B cell (primary cell): ENCODE results near the gene ACAP2. TPM values are rescaled to one million over a fixed set of nuclear protein-coding genes. Genes with fewer than 3 reads are reported as not detected.

Source experiments
- ATAC-seq: fragments of 200-7000 bp; cut with Tn5 transposase; one replicate; pipeline ENCODE4 v1.10.0; 2021; ENCODE audit warnings: low read depth, mild to moderate bottlenecking, moderate number of reproducible peaks, moderate library complexity
- CTCF ChIA-PET: fragments of 350-600 bp; sonication (Branson Sonifier 250); formaldehyde crosslinking; loops from one replicate; lab custom pipeline; 2021; ENCODE audit warnings: antibody characterized with exemption, inconsistent platforms; lab: Charles Lee
- POLR2A ChIA-PET: fragments of 350-600 bp; sonication (Branson Sonifier 250); formaldehyde crosslinking; loops from one replicate; lab custom pipeline; 2021; ENCODE audit warnings: antibody characterized with exemption; lab: Charles Lee
- DNase-seq: peaks from one replicate; pipeline ENCODE4 v3.0.0; 2013
- H2AFZ ChIP-seq: 2 replicates; pipeline ENCODE4 v1.6.1; 2012; ENCODE audit warnings: mild to moderate bottlenecking, low read depth, low read length; ENCODE audit not compliant: insufficient read depth, poor library complexity, severe bottlenecking
- H3K27ac ChIP-seq, 2 donors: 1 replicate in 1 of 2; 2 replicates in 1 of 2; pipeline ENCODE4 v1.5.1; 2012 to 2013; ENCODE audit warnings: low read length in 2 of 2, mild to moderate bottlenecking in 2 of 2, moderate library complexity in 1 of 2
- H3K27me3 ChIP-seq, 4 experiments: fragments of 200-600 bp in 1 of 4; sonication (generic) in 1 of 4; replicated peaks in 1 of 4; 1 replicate in 2 of 4; 2 replicates in 2 of 4; pipeline versions ENCODE4 v1.6.1 to v1.7.0; 2013 to 2016; ENCODE audit warnings: low read length in 3 of 4, mild to moderate bottlenecking in 2 of 4, mixed read lengths in 1 of 4, moderate library complexity in 1 of 4; ENCODE audit not compliant: insufficient read depth in 4 of 4, control insufficient read depth in 3 of 4; ENCODE audit errors: control extremely low read depth in 1 of 4
- H3K36me3 ChIP-seq, 2 experiments: replicated peaks in 1 of 2; 1 replicate in 1 of 2; 2 replicates in 1 of 2; pipeline versions ENCODE4 v1.6.1 to v1.7.1; 2013; ENCODE audit warnings: low read length in 1 of 2; ENCODE audit not compliant: insufficient read depth in 2 of 2, control insufficient read depth in 1 of 2; ENCODE audit errors: control extremely low read depth in 1 of 2, extremely low read depth in 1 of 2
- H3K4me1 ChIP-seq, 2 donors: fragments of 200-600 bp in 1 of 2; sonication (generic) in 1 of 2; 1 replicate in 1 of 2; 2 replicates in 1 of 2; pipeline versions ENCODE4 v1.5.1 to v1.6.1; 2013 to 2017; ENCODE audit warnings: low read length in 2 of 2; ENCODE audit not compliant: control insufficient read depth in 2 of 2, insufficient read depth in 2 of 2
- H3K4me2 ChIP-seq: replicated peaks from 2 replicates; pipeline ENCODE3; 2012; ENCODE audit warnings: mild to moderate bottlenecking, low read depth, low read length; ENCODE audit not compliant: poor library complexity, severe bottlenecking
- H3K4me3 ChIP-seq, 5 experiments: fragments of 200-600 bp in 1 of 5; sonication (generic) in 1 of 5; 1 replicate in 3 of 5; 2 replicates in 2 of 5; pipeline versions ENCODE4 v1.5.1 to v1.7.0; 2011 to 2016; ENCODE audit warnings: low read length in 4 of 5, mild to moderate bottlenecking in 4 of 5, low read depth in 2 of 5, control low read depth in 1 of 5, moderate library complexity in 1 of 5; ENCODE audit not compliant: insufficient read depth in 1 of 5; ENCODE audit errors: control extremely low read depth in 1 of 5, extremely low read depth in 1 of 5
- H3K79me2 ChIP-seq: fragments of 200-600 bp; sonication (generic); one replicate; pipeline ENCODE4 v1.6.0; 2016; ENCODE audit warnings: low read length; ENCODE audit not compliant: control insufficient read depth, insufficient read depth
- H3K9ac ChIP-seq: fragments of 200-600 bp; sonication (generic); 2 replicates; pipeline ENCODE4 v1.6.1; 2017; ENCODE audit warnings: mild to moderate bottlenecking, low read length, moderate library complexity
- H3K9me3 ChIP-seq, 3 donors: one replicate each; pipeline versions ENCODE4 v1.6.1 to v1.7.1; 2013; ENCODE audit warnings: low read length in 2 of 3; ENCODE audit not compliant: control insufficient read depth in 2 of 3, insufficient read depth in 1 of 3; ENCODE audit errors: control extremely low read depth in 1 of 3
- H4K20me1 ChIP-seq: 2 replicates; pipeline ENCODE4 v1.6.0; 2012; ENCODE audit warnings: mild to moderate bottlenecking, low read length; ENCODE audit not compliant: insufficient read depth, control insufficient read depth, poor library complexity, severe bottlenecking
- H3K27ac Mint-ChIP-seq: one replicate; pipeline ENCODE4 v1.8.0; 2021; ENCODE audit warnings: mixed read lengths
- H3K27me3 Mint-ChIP-seq: one replicate; pipeline ENCODE4 v1.8.0; 2021; ENCODE audit warnings: mixed read lengths
- H3K4me1 Mint-ChIP-seq: one replicate; pipeline ENCODE4 v1.8.0; 2021; ENCODE audit warnings: mixed read lengths
- H3K4me3 Mint-ChIP-seq: one replicate; pipeline ENCODE4 v1.8.0; 2021; ENCODE audit warnings: mixed read lengths
- H3K9me3 Mint-ChIP-seq: one replicate; pipeline ENCODE4 v1.8.0; 2022; ENCODE audit warnings: mixed read lengths; ENCODE audit not compliant: insufficient read depth
- EZH2 ChIP-seq: IDR thresholded peaks from 2 replicates; pipeline ENCODE4 v1.6.1; 2012; ENCODE audit warnings: borderline replicate concordance, low read depth, mild to moderate bottlenecking, moderate library complexity, low read length; ENCODE audit not compliant: insufficient read depth, poor library complexity, severe bottlenecking
- WGBS: methylation state at CpG from one replicate; pipeline ENCODE4 v1.1.5; 2013; ENCODE audit warnings: missing lambda C conversion rate; ENCODE audit not compliant: insufficient coverage; 5-methylcytosine and 5-hydroxymethylcytosine counted together
- intact Hi-C: fragments of 100-400 bp; cut with micrococcal nuclease; formaldehyde crosslinking; loops from one replicate; pipeline ENCODE4 v1.10.0; 2022
- polyA plus RNA-seq: library from polyadenylated mRNA; depleted of rRNA; stranded (reverse); fragments of >200 nt; gene quantifications from 2 replicates; pipeline ENCODE4 v1.2.3, GENCODE V29; 2012
- total RNA-seq, 2 donors: library from RNA; stranded (reverse); fragments of 120-200 nt in 1 of 2; gene quantifications; 1 replicate in 1 of 2; 2 replicates in 1 of 2; pipeline versions ENCODE4 v1.2.3 to v1.2.4, GENCODE V29; 2013 to 2022
- TF ChIP-seq, protein P1 (sequence below): fragments of 200-600 bp; IDR thresholded peaks from one replicate; pipeline ENCODE4 v1.8.0; 2022; ENCODE audit warnings: antibody characterized with exemption, mild to moderate bottlenecking

The ACAP2 gene
- total and polyA plus RNA-seq, 2 donors (not counting 1 experiment from before 2014, with no cell fraction given): 18.6 to 113 TPM

DNA sequence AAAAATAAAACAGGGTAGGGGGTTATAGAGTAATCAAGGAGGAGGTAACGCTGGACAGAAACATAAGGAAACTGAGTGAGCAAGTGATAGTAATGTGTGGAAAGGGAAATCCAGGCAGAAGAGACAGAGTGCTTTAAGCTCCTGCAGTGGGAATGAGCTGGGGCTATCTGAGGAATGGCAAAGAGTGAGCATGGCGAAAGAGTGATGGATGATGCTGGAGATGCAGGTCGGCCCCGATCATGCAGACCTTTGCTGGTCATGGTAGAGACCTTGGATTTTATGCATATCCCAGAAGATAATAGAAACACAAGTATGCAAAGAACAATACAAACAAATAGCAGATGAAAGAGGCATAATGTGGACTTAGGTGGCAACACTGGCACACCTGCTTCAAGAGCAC, 26.0 kb upstream of the ACAP2 start:
- Histone ChIP-seq H3K9me3 (peaks cover 0 to 14% (median 8%) of the 10 kb centered on the region in 3 donors), H3K27ac (no peak overlapping the region), H3K79me2 (no peaks in the 10 kb centered on the region), H3K4me2 (no peak overlapping the region), H3K4me1 (peaks cover 0 to 4% of the 10 kb centered on the region in 2 donors), H3K36me3 (no peaks in the 10 kb centered on the region), H3K4me3 (no peak overlapping the region), H3K9ac (no peak overlapping the region), H4K20me1 (no peaks in the 10 kb centered on the region), H3K27me3 (no peaks in the 10 kb centered on the region), H2AFZ (no peak overlapping the region)
- intact Hi-C loops: no loop called here
- ATAC-seq (no peak), DNase-seq (no peak)
- WGBS: 100% methylated on average over 1 of the region's 4 CpGs
- Mint-ChIP-seq H3K27me3 (peaks cover under 1% of the 10 kb centered on the region), H3K4me1 (peaks cover 5% of the 10 kb centered on the region), H3K9me3 (peaks cover 6% of the 10 kb centered on the region), H3K27ac (no peak overlapping the region), H3K4me3 (no peak overlapping the region)
- CTCF ChIA-PET: interaction anchor here (0.6 kb wide), 1 partner anchor 12 kb away, joined by 4 read pairs; no protein-coding TSS in a partner anchor
- TF ChIP-seq, protein P1, sequence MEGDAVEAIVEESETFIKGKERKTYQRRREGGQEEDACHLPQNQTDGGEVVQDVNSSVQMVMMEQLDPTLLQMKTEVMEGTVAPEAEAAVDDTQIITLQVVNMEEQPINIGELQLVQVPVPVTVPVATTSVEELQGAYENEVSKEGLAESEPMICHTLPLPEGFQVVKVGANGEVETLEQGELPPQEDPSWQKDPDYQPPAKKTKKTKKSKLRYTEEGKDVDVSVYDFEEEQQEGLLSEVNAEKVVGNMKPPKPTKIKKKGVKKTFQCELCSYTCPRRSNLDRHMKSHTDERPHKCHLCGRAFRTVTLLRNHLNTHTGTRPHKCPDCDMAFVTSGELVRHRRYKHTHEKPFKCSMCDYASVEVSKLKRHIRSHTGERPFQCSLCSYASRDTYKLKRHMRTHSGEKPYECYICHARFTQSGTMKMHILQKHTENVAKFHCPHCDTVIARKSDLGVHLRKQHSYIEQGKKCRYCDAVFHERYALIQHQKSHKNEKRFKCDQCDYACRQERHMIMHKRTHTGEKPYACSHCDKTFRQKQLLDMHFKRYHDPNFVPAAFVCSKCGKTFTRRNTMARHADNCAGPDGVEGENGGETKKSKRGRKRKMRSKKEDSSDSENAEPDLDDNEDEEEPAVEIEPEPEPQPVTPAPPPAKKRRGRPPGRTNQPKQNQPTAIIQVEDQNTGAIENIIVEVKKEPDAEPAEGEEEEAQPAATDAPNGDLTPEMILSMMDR: no peak
- no peak for TF ChIP-seq EZH2
- POLR2A ChIA-PET: no interaction called here

DNA sequence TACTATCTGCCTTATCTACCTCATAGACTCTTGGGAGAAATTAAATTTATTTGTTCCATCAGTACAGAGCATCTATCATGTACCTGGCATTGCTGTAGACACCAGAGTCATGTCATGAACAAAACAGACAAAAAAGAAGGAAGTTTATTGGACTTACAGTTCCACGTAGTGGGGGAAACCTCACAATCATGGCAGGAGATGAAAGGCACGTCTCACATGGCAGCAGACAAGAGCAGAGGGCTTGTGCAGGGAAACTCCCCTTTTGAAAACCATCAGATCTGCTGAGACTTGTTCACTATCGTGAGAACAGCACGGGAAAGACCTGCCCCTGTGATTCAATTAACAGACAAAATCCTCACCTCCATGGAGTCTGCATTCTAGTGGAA, 25.6 kb upstream of the ACAP2 start:
- intact Hi-C loops: no loop called here
- WGBS: 53% methylated on average over 2 of the region's 4 CpGs
- Mint-ChIP-seq H3K4me3 (no peak overlapping the region), H3K27ac (no peak overlapping the region), H3K27me3 (no peaks in the 10 kb centered on the region), H3K9me3 (peaks cover 6% of the 10 kb centered on the region), H3K4me1 (peaks cover 5% of the 10 kb centered on the region)
- POLR2A ChIA-PET: no interaction called here
- CTCF ChIA-PET: interaction anchor here (0.6 kb wide), 1 partner anchor 12 kb away, joined by 4 read pairs; no protein-coding TSS in a partner anchor
- no peak overlapping the region for H2AFZ ChIP-seq
- DNase-seq (no peak), ATAC-seq (no peak)
- no peaks in the 10 kb centered on the region for H3K27me3 ChIP-seq
- no peak overlapping the region for H3K9ac ChIP-seq
- H4K20me1 ChIP-seq: no peaks in the 10 kb centered on the region
- H3K79me2 ChIP-seq: no peaks in the 10 kb centered on the region
- peaks cover 0 to 4% of the 10 kb centered on the region in 2 donors for H3K4me1 ChIP-seq
- H3K4me2 ChIP-seq: no peak overlapping the region
- no peaks in the 10 kb centered on the region for H3K36me3 ChIP-seq
- H3K4me3 ChIP-seq: no peak overlapping the region
- no peak overlapping the region for H3K27ac ChIP-seq
- H3K9me3 ChIP-seq: peaks cover 0 to 14% (median 8%) of the 10 kb centered on the region in 3 donors
- TF ChIP-seq EZH2: no peak
- TF ChIP-seq, protein P1: no peak
